GM12801 (cell line): ENCODE results near the gene SGIP1.

ENCODE experiments used
- CTCF ChIP-seq: IDR thresholded peaks from one replicate; pipeline ENCODE4 v1.5.1; 2011; ENCODE audit warnings: control low read depth; ENCODE audit not compliant: insufficient read length; ENCODE audit errors: extremely low read depth

SGIP1 gene

GRCh38 chr1:66571789-66572188 is 37.8 kb downstream of the SGIP1 start:
- TF ChIP-seq CTCF = no peak

- no peak for TF ChIP-seq CTCF
Measured at GRCh38 chr1:66575739-66576138, 41.8 kb downstream of the SGIP1 start.

- TF ChIP-seq CTCF = no peak
Measured at GRCh38 chr1:66576645-66577044, 42.7 kb downstream of the SGIP1 start.

- no peak for TF ChIP-seq CTCF
Measured at GRCh38 chr1:66578841-66579240, 44.9 kb downstream of the SGIP1 start.

- no peak for TF ChIP-seq CTCF
Measured at GRCh38 chr1:66580081-66580480, 46.1 kb downstream of the SGIP1 start.

GRCh38 chr1:66583021-66583420 is 49.1 kb downstream of the SGIP1 start:
- TF ChIP-seq CTCF = no peak

- TF ChIP-seq CTCF = no peak
Measured at GRCh38 chr1:66585002-66585401, 51.0 kb downstream of the SGIP1 start.

GRCh38 chr1:66589326-66589725 is 55.4 kb downstream of the SGIP1 start:
- TF ChIP-seq CTCF = no peak
